ENCODE measurements around the gene ANK2.

GRCh38 chr4:113378836-113379235, 329.4 kb downstream of the ANK2 start:
- no peak for TF ChIP-seq CTCF (conservative IDR thresholded peaks at IDR 0.05; ENCODE audit: low read length)
- no peak for TF ChIP-seq EZH2phosphoT487 (IDR thresholded peaks at IDR 0.05; ENCODE audit: borderline replicate concordance)

All from Loucy (cell line).